Activated CD4-positive, alpha-beta T cell treated with anti-CD3 and anti-CD28 coated beads, Interleukin-10, Interleukin-2, amounts not matched to agents 100 ng/mL and 50 ng/mL, durations not matched to agents 16 hours and 8 hours (primary cell): ENCODE data around the gene CHD1L.
"Not testable (repeated sequence)": the region's sequence is repeated elsewhere in the genome, so short reads cannot be mapped to it uniquely, and the experiment has no call there.

Source experiments
- DNase-seq: peaks from one replicate; pipeline ENCODE4 v3.0.0-alpha.2; 2020

Gene CHD1L

DNA sequence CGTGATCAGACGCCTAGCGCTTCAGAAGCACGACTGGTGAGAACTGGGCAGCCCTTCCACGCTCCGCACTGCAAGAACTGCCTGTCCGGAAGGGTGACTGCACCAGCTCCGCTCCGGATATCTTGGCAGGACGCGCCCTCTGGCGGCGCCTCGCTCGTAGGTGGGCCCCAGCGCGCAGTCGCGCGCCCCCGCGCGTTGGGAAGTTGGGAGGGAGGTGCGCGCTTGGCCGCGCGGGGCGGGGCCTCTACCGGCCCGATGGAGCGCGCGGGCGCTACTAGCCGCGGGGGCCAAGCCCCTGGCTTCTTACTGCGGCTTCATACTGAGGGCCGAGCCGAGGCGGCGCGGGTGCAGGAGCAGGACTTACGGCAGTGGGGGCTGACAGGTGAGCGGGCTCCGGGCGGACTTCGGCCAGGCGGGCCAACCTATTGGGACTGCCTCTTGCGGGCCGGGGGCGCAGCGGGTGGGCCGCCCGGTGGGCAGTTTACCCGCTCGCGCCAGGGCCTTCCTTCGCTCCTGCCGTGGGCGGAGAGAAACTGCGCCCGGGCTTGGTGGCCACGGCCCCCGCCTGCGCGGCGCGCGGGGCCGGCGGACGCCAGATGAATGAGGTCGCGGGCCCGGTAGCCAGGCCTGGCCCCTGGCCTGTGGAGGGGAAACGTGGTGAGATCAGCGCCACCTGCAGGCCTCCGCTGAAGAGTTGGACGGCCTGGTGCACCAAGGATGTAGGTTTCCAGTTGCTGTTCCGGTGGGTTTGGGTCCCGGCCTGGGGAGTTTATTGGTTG lies at the start of gene CHD1L:
CHD1L (plus strand) TSS at position 236 of the 779 bp plus-strand sequence; CDS start at position 256, 20 bp downstream.
- DNase-seq = peak; percentile 97

DNA sequence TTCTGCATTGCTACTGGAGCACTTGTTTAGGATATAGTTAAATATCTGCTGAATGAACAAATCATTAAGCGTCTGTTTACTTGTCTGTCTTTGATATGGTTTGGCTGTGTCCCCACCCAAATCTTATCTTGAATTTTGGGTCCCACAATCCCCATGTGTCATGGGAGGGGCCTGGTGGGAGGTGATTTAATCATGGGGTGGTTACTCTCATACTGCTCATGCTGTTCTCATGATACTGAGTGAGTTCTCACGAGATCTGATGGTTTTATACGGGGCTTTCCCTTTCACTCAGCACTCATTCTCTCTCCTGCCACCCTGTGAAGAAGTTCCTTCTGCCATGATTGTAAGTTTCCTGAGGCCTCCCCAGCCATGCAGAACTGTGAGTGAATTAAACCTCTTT lies 45.2 kb upstream of the CHD1L start:
- DNase-seq = not testable (repeated sequence)

DNA sequence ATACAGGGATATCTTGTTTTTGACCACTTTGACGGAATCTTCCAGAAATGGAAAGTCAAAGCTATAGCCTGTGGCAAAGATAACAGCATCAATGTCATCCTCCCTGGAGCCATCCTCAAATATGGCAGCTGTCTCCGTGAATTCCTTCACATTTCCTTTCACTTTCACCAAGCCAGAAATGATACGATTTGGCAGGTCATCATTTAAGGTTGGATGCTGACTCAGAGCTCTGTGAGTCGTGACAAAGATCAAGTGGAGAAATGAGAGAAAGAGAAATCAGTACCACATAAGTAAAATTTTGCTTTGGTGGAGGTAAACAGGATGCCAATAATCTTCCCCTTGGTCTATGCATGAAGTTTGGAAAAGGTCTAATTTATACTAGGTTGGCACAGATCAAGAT lies 41.2 kb upstream of the CHD1L start:
- no peak for DNase-seq

DNA sequence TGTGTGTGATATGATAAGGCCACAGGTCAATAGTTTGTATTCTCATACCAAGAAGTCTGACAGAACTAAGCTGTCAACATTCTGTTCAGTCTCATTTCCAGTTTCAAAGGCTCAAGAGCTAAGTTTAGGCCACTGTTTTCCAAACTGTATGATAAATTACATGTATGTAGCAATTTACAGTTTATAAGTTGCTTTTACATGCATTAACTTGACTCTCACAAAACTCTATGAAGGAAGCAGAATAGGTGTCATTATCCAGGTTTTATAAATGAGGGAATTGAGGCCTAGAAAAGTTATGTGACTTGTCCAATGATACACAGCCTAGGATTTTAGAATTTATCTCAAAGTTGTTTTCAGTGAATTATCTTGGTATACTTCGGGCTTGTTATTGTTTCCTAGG lies 40.7 kb upstream of the CHD1L start:
- no peak for DNase-seq

DNA sequence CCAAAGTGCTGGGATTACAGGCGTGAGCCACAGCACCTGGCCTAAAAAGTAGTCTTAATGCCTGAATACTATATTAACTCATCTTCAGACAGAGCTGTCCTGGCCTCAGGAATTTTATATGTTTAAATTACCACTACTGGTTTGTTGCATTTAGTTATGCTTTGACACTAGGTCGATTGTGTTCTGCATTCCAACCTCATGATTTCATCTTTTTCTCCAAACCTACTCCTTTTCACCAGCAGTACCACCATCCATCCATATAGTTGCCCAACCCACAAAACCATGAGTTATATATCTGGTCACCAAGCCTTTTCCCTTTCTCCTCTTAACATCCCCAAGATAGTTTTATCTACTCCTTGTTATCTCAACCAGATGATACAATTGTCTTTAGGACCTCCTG lies 39.9 kb upstream of the CHD1L start:
- no peak for DNase-seq

DNA sequence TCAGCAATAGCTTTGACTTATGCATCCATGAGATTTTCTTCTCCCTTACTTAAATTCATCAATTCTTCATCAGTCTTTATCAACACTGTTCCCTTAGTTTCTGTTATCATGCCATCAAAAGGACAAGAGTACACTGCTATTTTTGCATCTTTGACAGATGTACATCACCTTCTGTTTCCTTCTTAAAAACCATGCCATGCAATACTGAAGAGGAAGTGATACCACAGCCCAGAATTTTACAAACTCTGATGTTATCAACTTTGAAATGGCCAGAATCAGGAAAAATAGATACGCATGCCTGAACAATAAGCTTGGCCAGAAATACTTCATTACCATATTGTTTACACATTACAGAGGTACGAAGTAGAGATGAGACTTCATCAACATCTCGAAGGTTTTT lies 38.4 kb upstream of the CHD1L start:
- no peak for DNase-seq

DNA sequence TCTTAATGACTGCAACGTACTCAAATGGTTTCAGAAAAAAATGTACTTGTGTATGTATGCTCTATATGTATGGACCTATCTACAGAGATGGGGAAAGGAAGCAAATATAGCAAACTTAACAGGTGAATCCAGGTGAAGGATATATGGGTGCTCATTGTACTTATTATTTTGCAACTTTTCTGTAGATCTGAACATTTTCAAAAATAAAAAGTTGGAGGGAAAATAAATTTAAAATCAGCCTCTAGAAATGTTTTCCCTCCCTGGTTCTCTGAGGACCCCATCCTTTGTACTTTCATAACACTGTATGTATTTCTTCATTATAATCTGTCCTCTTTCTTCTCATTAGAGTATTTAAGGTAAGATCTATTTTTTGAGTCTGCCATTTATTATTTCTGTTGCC lies 35.3 kb upstream of the CHD1L start:
- no peak for DNase-seq

DNA sequence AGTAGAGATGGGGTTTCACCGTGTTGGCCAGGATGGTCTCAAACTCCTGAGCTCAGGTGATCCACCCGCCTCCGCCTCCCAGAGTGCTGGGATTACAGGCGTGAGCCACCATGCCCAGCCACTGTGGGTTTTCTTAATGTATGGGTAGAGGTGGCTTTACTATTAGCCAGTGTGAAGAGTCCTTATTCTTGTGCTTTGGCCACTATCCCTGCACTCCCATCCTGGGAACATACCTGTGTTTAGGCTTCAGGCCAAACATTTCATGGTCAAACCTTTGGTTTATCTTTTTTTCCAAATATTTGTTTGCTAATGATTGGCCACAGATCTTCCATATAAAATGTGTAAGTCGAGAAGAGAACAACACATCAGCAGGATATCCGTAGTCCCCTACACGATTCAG lies 33.9 kb upstream of the CHD1L start:
- DNase-seq = no peak

DNA sequence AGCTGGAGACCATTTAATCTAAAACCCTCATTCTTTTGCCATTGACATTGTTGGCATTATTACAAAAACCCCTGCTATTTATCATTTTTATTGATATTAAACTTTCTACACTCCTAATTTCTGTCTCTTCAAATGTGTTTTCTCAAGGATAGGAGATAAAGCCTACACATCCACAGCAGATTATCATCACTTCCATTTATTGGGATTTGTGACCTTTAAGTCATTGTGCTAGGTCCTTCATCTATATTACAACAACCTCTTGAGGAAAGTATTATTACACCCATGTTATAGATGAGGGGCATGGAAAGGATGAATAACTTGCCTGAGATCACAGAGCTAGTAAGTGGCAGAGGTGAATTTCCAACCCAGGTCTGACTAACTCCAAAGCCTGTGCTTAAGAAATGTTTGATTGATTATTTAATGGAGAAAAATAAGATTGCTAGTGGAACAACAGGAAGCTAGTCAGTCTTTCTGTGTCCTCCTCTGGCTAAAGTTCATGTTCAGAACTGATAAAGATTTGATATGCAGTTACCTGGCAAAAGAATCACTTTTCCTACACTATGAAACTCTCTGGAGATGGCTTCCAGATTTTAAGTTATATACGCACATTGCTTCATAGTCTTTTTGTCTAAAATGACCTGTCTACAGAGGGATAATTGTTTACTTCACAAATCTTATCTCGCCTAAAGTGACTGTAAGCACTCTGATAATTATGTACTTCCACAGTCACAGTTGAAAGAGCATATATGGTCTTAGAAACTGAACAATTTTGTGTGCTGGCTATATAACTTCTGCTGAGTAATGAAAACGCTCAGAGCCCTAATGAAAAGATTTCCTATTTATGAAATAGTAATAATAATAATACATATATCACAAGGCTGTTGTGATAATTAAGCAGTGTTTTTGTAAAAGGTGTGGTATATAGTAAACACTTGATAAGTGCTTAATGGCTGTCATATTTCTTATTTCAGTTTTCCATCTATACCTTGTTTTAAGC lies 32.4 kb upstream of the CHD1L start:
- no peak for DNase-seq

DNA sequence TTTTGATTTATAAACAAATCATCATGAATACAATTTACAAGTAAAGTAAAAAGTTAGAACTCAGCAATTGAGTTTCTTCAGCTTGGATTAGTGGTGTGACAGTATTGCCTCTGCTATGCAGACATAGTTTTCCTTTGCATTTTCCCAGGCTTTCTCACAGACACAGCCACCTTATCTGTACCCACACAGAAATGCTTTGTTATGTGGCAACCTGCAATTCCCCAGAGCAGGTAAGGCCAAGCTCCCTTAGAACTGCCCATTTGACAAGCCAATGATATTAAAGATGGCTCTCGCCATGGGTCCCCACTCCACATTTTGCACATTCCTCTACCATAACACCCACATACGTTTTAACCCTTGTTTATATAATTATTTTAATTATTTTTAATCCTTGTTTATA lies 31.5 kb upstream of the CHD1L start:
- no peak for DNase-seq

DNA sequence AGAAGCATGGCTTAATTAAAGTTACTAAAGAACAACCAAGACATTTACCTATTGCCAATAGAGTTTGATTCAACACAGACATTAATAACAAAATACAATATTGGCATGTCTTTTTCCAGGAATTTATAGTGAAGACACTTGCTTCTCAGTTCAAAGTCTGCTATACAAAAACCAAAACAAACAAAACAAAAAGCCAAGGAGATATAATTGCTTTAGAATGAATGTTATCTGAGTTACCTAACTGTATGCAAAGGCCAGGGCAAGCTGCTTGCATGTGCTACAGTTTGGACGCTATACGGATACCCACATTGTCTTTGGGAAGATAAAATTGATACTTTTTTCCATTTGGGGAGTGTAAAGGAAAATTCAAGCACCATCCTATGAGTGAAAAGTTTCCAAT lies 30.9 kb upstream of the CHD1L start:
- DNase-seq = no peak

DNA sequence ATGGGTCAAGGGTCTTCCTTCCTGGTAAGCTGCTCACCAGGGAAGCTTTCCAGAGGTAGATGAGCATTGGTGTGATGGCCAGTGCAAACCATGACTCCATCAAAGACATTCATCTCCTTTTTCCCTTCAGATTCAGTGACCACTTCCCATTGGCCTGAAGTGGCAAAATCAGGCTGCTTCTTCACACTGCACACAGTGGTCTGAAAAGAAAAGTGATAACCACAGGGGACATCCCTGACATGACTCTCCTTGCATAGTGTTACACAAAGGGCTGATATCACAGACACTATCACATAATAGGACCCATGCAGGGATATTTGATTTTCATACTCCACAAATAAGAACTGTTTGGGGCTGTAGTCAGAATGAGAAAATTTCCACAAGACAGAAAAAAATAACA lies 29.2 kb upstream of the CHD1L start:
- DNase-seq = no peak

DNA sequence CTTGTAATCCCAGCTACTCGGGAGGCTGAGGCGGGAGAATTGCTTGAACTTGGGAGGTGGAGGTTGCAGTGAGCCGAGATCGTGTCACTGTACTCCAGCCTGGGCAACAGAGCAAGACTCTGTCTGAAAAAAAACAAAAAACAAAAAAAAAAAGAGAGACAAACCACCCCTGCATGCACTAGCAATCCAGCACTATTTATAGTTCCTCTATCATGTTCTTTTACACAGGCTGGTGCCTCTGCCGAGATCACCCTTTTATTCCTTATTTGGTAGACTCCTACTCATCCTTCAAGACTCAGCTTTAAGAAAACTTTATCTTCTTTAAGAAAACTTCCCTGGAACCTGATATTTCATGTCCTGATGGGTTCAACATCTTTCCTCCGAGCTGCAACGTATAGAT lies 28.2 kb upstream of the CHD1L start:
- DNase-seq = no peak

DNA sequence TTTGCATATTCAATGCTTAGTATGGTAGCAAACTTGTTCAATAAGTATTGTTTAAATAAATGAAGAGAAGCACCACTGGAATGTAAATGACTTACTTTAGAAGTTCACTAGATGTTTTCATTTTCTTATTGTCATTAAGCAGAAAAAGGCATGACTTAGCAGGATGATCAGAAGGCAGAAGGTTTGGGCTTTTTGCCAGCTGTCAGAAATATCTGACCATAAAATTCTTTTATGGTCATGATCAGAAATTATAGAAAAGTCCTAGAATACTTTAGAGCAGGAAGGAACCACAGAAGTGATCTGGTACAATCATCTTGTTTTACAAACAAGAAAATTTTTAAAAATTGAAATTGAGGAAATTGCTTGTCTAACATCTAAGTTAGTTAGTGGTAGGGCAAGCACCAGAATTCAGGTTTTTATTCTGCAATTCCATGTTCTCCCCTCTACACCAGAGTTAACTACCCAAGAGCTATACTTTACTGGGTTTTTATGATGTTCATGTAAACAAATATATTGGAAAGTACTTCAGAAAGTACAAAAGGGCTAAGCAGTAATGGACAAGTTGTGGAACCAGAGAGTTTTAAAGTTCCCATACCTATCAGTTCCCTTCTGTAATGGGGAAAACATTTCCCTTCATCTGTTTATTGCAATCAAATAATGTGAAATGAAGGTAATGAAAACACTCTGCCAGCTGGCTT lies 27.5 kb upstream of the CHD1L start:
- no peak for DNase-seq

DNA sequence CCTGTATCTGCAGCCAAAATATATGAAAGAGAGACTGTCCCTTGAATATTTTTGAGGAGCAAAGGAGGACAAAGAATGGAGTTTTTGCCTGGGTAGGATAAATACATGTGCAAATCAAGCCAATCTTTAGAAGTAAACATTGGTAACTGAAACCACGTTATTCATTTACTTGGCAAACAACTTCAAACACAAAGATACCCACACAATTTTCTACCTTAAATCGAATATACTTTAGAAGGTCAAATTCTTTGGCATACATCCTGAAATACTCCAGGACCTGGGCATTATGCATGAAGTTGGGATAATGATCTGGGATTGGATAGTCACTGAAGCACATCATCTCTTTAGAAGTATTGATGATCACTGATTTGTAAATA lies 27.0 kb upstream of the CHD1L start:
- DNase-seq = no peak

DNA sequence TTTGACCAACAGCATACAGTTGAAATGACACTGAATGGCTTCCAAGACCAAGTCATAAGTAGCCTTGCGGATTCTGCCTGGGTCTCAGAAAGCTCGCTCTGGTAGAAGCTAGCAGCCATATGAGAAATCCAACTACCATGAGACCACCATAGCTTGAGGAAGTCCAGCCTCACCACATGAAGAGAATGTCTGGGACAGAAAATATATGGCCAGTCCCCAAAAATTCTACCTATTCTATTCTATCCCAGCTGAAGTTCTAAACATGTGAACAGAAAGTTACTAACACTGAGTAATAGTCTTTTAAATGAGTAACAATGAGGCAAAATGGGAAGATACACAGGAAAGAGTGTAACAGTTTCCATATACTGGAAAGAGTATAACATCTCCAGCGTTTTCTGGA lies 26.4 kb upstream of the CHD1L start:
- no peak for DNase-seq

DNA sequence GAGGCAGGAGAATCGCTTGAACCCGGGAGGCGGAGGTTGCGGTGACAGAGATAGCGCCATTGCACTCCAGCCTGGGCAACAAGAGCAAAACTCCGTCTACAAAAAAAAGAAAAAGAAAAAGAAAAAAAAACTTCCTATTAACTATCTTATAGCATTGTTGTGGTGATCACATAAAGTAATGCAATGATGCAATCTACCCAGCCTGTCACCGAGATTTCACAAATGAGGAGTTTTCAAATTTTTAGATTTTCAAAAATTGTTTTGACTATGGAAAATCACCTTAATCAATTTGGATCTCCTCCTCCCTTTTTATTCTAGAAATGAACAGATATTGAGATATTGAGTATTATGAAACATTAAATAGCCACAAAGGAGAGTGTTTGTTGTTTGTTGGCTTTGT lies 25.3 kb upstream of the CHD1L start:
- no peak for DNase-seq

DNA sequence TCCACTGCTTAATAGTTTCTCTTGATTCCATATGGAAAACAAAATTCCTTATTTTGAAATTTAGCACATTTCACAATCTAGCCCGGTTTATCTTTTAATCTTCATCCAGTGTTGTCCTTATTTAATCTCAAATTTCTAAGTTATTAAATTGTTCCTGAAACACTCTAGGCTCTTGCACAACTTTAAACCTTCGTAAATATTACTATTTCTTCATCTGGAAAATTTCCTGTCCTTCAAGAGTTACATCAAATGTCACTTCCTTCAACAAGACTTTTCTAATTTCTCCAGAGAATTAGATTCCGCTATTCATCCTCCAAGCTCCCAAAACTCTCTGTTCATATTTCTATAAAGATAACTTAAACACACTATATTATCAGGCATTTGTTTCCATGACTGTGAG lies 23.9 kb upstream of the CHD1L start:
- DNase-seq = no peak

DNA sequence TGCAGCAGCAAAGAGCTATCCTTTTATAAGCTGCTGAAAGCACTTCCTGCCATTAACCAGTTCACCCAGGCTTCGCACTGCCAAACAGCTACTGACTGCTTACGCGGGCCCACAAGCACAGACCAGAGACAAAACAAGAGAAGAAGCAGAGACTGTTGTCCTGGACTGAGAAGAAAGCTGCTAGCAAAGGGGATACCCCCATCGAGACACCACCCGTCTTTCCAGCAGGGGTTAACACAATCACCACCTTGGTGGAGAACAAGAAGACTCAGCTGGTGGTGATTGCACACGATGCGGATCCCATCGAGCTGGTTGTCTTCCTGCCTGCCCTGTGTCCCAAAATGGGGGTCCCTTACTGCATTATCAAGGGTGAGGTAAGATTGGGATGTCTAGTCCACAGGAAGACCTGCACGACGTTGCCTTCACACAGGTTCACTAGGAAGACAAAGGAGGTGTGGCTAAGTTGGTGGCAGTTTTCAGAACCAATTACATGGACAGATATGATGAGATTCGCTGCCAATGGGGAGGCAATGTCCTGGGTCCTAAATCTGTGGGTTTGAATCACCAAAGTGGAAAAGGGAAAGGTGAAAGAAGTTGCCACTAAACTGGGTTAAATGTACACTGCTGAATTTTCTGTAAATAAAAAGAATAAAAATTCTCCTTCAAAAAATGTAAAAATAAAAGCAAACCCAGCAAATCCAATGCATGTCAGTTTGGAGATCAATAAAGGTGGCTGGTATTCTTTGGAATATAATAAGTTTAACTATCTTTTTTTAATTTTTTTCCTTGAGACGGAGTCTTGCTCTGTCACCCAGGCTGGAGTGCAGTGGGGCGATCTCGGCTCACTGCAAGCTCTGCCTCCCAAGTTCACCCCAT lies 18.5 kb upstream of the CHD1L start:
- DNase-seq = no peak

DNA sequence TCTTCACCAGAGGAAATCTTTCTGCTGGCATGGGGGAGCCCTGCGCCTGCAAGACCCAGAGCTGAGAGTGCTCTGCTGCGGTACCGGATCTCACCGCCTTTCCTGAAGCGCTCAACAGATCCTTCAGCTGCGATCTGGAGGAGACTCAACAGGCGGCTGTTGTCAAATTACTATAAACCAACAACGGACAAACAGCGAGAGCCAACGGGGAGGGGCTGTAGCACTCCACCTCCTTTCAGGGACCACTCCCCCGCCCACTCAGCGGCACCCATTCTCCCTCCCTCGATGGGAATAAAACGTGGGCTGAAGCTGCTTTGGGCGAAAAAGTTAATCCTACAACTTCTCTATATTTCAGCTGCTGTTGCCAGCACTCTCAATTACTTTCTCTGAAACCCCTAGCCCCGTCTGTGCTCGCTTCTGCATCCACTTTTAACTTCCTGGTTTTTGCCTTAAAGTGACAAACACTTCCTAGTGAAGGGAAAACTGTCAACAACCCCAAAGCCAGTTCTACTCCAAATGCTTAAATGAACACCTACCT lies 17.2 kb upstream of the CHD1L start, which contains the start of gene FMO5:
FMO5 (minus strand) TSS at position 147 of the 538 bp plus-strand sequence. CDS start 310 bp downstream, outside the sequence.
- peak; percentile 61 for DNase-seq

DNA sequence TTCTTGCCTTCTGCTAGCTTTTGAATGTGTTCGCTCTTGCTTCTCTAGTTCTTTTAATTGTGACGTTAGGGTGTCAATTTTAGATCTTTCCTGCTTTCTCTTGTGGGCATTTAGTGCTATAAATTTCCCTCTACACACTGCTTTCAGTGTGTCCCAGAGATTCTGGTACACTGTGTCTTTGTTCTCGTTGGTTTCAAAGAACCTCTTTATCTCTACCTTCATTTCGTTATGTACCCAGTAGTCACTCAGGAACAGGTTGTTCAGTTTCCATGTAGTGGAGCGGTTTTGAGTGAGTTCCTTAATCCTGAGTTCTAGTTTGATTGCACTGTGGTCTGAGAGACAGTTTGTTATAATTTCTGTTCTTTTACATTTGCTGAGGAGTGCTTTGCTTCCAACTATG lies 11.5 kb upstream of the CHD1L start:
- not testable (repeated sequence) for DNase-seq

DNA sequence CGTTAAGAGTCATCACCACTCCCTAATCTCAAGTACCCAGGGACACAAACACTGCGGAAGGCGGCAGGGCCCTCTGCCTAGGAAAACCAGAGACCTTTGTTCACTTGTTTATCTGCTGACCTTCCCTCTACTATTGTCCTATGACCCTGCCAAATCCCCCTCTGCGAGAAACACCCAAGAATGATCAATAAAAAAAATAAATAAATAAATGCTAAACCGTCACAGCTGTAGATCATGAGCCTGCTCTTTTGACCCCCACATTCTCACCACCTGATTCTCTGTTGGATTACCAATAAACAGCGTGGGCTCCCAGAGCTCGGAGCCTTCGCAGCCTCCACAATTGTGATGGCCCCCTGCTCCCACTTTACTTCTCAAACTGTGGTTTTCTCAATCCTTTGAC lies 8.6 kb upstream of the CHD1L start:
- not testable (repeated sequence) for DNase-seq
